ENCODE results near the gene AP2A2. TPM values are rescaled to one million over a fixed set of nuclear protein-coding genes. Genes with fewer than 3 reads are reported as not detected.

The AP2A2 gene
- total RNA-seq, 2 experiments from 2014 or later = 24.9 to 43.0 TPM

DNA sequence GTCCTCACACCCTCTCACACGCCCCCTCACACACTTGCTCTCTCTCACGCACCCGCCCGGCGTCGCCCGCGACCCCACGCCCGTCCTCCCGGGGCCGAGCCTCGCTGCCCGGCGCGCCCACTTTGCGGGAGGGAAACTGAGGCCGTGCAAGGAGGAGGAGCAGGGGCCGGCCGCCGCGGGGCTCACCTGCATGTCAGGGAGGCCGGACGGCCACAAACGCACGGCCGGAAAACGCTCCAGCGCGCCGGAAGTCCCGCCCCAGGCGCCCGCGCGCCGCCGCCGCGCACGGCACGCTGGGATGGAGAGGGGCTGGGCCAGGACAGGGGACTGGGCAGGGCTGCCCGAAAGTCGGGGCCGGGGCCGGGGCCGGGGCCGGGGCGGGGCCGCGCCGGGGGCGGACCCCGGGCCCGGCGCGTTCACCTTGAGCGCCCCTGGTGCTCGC, 15.1 kb upstream of the AP2A2 start, which contains the start of gene CHID1:
CHID1 (minus strand) TSS at position 222 of the 442 bp plus-strand sequence. CDS start 5,994 bp downstream, outside the sequence.
- peak within 1 kb of the TSS; percentile 70 for H3K4me2 ChIP-seq (ENCODE audit: low read length)
- H3K9me2 ChIP-seq (ENCODE audit: insufficient read depth, low read length) = no peaks in the 10 kb centered on the region
- POLR2A ChIA-PET = interaction anchor here (1.0 to 1.1 kb wide), 2 partner anchors 17 to 18 kb away, joined by 4 to 7 read pairs; no protein-coding TSS in a partner anchor
- peak within 1 kb of the TSS; percentile 88 for H3K4me3 ChIP-seq (ENCODE audit: low read depth, low read length, poor library complexity, severe bottlenecking)
- DNase-seq (ENCODE audit: low spot score) = peak; percentile 89
- no peak for TF ChIP-seq EZH2phosphoT487 (IDR thresholded peaks at IDR 0.05; ENCODE audit: borderline replicate concordance, low read depth, low read length)
- TF ChIP-seq, protein P1, sequence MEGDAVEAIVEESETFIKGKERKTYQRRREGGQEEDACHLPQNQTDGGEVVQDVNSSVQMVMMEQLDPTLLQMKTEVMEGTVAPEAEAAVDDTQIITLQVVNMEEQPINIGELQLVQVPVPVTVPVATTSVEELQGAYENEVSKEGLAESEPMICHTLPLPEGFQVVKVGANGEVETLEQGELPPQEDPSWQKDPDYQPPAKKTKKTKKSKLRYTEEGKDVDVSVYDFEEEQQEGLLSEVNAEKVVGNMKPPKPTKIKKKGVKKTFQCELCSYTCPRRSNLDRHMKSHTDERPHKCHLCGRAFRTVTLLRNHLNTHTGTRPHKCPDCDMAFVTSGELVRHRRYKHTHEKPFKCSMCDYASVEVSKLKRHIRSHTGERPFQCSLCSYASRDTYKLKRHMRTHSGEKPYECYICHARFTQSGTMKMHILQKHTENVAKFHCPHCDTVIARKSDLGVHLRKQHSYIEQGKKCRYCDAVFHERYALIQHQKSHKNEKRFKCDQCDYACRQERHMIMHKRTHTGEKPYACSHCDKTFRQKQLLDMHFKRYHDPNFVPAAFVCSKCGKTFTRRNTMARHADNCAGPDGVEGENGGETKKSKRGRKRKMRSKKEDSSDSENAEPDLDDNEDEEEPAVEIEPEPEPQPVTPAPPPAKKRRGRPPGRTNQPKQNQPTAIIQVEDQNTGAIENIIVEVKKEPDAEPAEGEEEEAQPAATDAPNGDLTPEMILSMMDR (conservative IDR thresholded peaks at IDR 0.05; ENCODE audit: low read length) = no peak
- H3K36me3 ChIP-seq (ENCODE audit: insufficient read depth, low read length) = peaks cover 14% of the 10 kb centered on the region
- BruUV-seq (replicated peaks) = no TSS peak
- intact Hi-C loops (cut with micrococcal nuclease; ENCODE audit: unreplicated experiment) = loop anchor here (5.0 kb wide), 1 partner anchor 403 kb away; the partner anchor contains the start of gene RNH1
- H3K27ac ChIP-seq (ENCODE audit: low read depth, low read length, poor library complexity, severe bottlenecking) = peak within 1 kb of the TSS; percentile 44
- H3K79me2 ChIP-seq (ENCODE audit: insufficient read depth, low read depth, low read length) = peaks cover 19% of the 10 kb centered on the region
- H3K4me1 ChIP-seq (ENCODE audit: insufficient read depth, low read length, poor library complexity, severe bottlenecking) = peaks cover 35% of the 10 kb centered on the region
- no peaks in the 10 kb centered on the region; the same call in 1 of the 2 replicates for H4K20me1 ChIP-seq (ENCODE audit: insufficient read depth, low read length)
- CTCF ChIA-PET (ENCODE audit: unreplicated experiment) = no interaction called here
- H2AFZ ChIP-seq (ENCODE audit: low read length) = peak within 1 kb of the TSS; percentile 66
- no peaks in the 10 kb centered on the region for H3K9me3 ChIP-seq (ENCODE audit: low read length)

DNA sequence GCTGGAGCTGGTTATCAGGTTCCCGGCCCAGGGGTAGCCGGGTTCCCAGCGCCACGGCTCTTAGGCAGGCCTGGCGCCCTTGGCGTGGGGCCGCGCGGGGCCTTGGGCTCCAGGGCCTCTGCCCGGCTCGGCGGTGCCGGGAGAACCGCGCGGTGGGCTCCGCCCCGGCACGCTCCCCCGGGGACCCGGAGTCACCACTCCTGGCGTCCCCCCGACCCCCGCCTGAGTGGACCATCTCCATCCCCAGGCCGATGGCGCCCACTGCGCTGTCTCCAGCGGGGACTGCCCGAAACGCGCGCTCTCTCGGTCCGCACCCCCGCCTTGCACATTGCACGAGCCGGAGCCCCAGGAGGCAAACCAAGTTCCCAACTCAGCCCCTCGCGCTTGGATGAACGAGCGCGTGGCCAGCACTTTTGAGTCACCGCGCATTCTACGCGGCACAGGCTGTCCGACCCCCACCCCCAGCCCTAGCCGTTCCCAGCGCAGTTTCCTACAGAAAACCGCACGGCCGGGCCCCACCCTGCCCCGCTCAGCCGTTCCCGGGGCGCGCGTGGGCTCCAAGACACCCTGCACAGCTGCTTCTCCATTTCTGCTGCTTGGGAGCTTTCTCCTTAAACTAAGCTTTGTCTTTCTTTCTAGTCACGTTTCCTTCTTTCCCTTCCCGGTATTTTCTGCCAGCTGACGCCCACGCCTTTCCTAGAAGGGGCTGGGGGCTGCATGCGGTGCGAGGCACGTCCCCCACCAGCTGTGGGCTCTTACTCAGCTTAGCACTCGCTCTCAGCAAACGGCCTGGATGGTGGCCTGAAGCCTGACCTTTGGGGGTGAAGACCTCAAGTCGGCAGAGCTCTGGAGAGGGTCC, 14.4 kb upstream of the AP2A2 start:
- H3K79me2 ChIP-seq (ENCODE audit: insufficient read depth, low read depth, low read length) = peaks cover 19% of the 10 kb centered on the region
- intact Hi-C loops (cut with micrococcal nuclease; ENCODE audit: unreplicated experiment) = loop anchor here (5.0 kb wide), 1 partner anchor 404 kb away; the partner anchor contains the start of gene RNH1
- peaks cover 35% of the 10 kb centered on the region for H3K4me1 ChIP-seq (ENCODE audit: insufficient read depth, low read length, poor library complexity, severe bottlenecking)
- no peaks in the 10 kb centered on the region for H3K9me2 ChIP-seq (ENCODE audit: insufficient read depth, low read length)
- peaks cover 7% of the 10 kb centered on the region for H3K36me3 ChIP-seq (ENCODE audit: insufficient read depth, low read length)
- H2AFZ ChIP-seq (ENCODE audit: low read length) = peak overlapping the region; percentile 66
- no peak for DNase-seq (ENCODE audit: low spot score)
- no peaks in the 10 kb centered on the region for H3K9me3 ChIP-seq (ENCODE audit: low read length)
- peak overlapping the region; percentile 88 for H3K4me3 ChIP-seq (ENCODE audit: low read depth, low read length, poor library complexity, severe bottlenecking)
- H4K20me1 ChIP-seq (ENCODE audit: insufficient read depth, low read length) = no peaks in the 10 kb centered on the region; the same call in 1 of the 2 replicates
- ChIA-PET POLR2A (interaction anchor here (1.2 kb wide), 1 partner anchor 16 kb away, joined by 4 read pairs; no protein-coding TSS in a partner anchor), CTCF (ENCODE audit: unreplicated experiment) (no interaction called here)
- TF ChIP-seq EZH2phosphoT487 (IDR thresholded peaks at IDR 0.05; ENCODE audit: borderline replicate concordance, low read depth, low read length) = no peak
- TF ChIP-seq, protein P1 (conservative IDR thresholded peaks at IDR 0.05; ENCODE audit: low read length) = no peak
- BruUV-seq (replicated peaks) = no TSS peak
- H3K4me2 ChIP-seq (ENCODE audit: low read length) = peak overlapping the region; percentile 70
- H3K27ac ChIP-seq (ENCODE audit: low read depth, low read length, poor library complexity, severe bottlenecking) = peak overlapping the region; percentile 44

Data from OCI-LY7 (cell line).